HG03442 (cell line): ENCODE data around the gene ZWILCH.

Experiments used
- ATAC-seq: cut with Tn5 transposase; IDR thresholded peaks from one replicate; pipeline ENCODE4 v1.9.1; 2021; ENCODE audit warnings: mild to moderate bottlenecking, moderate library complexity; ENCODE audit not compliant: unreplicated experiment

The ZWILCH gene

DNA sequence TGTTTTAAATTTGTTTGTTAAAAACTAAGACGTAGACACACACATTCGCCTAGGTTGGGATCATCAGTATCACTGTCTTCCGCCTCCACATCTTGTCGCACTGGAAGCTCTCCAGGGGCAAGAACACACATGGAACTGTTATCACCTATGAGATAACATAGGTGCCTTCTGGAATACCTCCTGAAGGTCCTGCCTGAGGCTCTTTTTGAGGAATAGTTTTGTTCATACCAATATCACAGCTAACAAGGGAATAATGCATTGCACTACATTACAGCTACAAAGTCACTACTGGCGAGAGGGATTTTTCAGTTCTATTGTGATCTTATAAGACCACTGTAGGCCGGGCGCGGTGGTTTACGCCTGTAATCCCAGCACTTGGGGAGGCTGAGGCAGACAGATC is 29.9 kb downstream of the ZWILCH start:
- no peak for ATAC-seq

DNA sequence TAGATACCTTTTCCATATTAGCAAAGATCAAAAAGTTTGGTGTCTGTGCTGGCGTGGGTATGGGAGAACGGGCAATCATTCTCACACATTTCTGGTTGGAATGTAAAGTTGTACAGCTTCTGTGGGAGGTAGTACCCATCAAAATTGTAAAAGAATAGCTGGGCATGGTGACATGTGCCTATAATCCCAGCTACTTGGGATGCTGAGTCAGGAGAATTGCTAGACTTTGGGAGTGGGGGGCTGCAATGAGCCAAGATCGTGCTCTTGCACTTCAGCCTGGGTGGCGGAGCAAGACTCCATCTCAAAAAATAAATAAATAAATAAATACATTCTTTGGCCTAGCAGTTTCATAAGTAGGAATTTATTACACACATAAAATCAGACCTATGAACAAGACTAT is 37.8 kb downstream of the ZWILCH start:
- no peak for ATAC-seq

GRCh38 chr15:66545255-66545654 is 40.1 kb downstream of the ZWILCH start:
- ATAC-seq: no peak

DNA sequence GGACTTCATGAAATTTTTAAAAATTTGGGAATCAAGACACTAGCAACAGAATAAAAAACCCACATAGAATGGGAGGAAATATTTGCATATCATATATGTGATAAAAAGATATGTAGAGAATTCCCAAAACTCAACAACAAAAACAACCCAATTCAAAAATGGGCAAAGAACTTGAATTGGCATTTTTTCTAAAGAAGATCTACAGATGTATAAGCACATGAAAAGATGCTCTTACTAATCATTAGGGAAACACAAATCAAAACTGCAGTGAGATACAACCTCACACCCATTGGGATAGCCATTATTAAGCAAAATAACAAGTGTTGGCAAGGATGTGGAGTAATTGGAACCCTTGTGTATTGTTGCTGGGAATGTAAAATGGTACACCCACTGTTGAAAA is 50.6 kb downstream of the ZWILCH start:
- ATAC-seq: no peak

- no peak for ATAC-seq
Measured at GRCh38 chr15:66558271-66558670, 53.1 kb downstream of the ZWILCH start.

GRCh38 chr15:66560856-66561525 is 55.9 kb downstream of the ZWILCH start:
- ATAC-seq: no peak

GRCh38 chr15:66563126-66563525 is 58.0 kb downstream of the ZWILCH start:
- ATAC-seq: no peak

- no peak for ATAC-seq
Measured at GRCh38 chr15:66563566-66564110, 58.5 kb downstream of the ZWILCH start.

DNA sequence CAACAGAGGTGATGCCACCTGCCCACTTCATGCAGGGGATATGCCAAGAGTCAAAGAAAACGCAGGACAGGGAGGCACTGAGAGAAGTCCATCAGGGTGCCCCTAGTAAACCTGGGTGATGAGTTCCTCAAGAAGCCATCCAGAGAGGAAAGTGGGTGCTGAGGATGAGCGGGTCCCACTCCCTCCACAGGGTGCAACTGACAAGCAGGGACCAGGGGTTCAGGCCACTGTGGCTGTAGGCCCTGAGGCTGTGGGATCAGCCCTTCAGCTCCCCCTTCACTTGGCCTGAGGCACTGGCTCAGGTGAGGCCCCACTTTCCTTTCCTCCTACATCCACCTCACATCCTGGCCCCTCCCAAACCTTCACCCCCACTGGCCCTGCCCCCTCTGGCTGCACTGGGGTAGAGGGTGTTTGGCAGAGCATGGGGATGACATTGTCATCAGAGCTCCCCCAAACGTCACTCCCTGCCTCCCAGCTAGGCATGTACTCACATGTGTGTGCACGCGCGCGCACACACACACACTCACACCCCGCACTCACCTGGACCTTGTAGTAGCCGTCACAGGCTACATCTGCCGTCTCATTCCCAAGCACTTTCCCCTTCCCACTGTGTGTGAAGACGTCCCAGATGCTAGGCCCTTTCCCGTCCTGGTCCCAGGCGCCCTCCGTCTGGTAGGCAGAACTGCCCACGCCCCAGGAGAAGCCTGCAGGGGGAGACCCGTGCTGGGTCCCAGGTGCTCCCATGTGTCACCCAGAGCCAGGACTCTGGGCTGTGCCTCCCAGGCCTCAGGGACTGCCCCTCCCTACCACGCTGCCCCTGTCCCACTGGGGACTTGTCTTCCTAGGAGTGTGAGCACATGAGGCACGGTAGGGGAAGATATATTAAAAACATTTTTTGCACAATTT is 59.3 kb downstream of the ZWILCH start:
- no peak for ATAC-seq

GRCh38 chr15:66565141-66565641 is 60.1 kb downstream of the ZWILCH start:
- ATAC-seq: no peak

DNA sequence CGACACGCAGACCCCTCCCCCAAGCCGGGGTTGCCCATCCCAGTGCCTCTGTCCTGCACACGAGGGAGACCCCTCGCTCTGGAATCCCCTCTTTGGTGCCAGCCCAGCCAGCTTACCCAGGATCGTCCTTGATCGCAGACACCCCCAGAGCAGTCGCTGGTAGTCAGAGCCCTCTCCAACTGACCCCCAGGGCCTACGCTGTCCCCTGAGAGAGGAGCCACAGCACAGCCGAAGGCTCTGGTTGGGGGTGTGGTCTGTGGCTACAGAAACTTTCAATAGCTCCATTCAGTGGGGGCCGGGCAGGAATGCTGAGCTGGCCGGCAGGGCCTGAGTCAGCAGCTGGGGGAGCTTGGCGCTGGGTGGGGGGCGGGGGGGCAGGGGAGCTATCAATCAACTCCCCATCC is 60.6 kb downstream of the ZWILCH start, which contains the start of gene LCTL:
Gene LCTL, minus strand, starts transcription at position 258 of the 404 bp plus-strand sequence. CDS start 633 bp downstream, outside the sequence.
- ATAC-seq: no peak

DNA sequence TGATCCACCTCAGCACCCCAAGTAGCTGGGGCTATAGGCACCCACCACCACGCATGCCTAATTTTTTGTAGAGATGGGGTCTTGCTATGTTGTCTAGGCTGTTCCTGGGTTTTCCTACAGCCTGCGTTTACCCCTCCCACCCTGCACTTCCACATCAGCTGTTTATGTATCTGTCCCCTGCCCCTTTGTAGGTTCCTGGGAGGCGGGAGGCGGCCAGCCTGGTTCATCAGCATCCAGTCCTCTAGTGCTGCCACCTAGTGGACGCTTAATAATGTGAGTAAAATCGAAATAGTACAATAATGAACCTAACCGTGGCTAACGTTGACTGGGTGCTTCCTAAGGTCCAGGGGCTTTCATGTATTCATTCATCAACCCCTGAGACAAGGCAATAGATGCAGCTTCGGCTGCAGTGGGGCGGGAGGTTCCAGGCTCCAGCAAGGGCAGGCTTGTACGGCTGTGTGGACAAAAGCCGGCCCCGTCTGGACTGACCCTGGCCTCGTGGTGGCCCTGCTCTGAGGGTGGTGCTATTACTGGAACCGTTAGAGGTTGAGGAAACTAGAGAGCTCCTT is 61.9 kb downstream of the ZWILCH start:
- no peak for ATAC-seq

DNA sequence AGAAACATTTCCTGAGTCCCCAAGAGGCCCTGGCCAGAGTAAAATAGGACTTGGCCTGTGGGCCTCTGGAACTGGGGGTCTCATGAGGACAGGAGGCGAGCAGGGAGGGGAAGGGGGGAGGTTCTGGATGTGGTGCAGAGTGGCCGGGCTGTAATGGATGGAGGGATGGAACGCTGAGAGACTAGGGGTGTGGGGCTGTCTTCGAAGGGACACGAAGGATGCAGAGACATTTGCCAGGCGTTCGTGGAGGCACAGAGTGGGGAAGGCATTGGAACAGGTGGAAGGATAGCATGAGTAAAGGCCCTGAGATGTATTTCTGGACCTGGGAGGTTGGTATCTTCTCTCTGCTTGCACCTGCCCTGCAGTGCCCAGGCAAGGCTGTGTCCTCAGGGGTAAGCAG is 62.8 kb downstream of the ZWILCH start:
- ATAC-seq: no peak

GRCh38 chr15:66569461-66570137 is 64.5 kb downstream of the ZWILCH start:
- no peak for ATAC-seq

- ATAC-seq: no peak
Measured at GRCh38 chr15:66570327-66570726, 65.2 kb downstream of the ZWILCH start.

GRCh38 chr15:66570842-66571478 is 65.8 kb downstream of the ZWILCH start:
- ATAC-seq: no peak

- ATAC-seq: no peak
Measured at GRCh38 chr15:66572146-66572545, 67.0 kb downstream of the ZWILCH start.

DNA sequence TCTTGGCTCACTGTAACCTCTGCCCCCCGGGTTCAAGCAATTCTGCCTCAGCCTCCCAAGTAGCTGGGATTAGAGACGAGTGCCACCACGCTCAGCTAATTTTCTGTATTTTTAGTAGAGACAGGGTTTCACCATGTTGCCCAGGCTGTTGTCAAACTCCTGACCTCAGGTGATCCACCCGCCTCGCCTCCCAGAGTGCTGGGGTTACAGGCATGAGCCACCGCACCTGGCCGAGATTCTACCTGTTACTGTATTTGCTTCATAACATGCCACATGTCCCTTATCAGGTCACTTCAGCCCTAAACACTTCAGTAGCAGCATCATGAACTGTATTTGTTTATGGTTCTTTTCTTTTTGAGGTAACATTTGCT is 68.2 kb downstream of the ZWILCH start:
- no peak for ATAC-seq

- ATAC-seq: no peak
Measured at GRCh38 chr15:66573719-66574595, 68.8 kb downstream of the ZWILCH start.
